ENCODE results near the gene LRRC26.

The LRRC26 gene

DNA sequence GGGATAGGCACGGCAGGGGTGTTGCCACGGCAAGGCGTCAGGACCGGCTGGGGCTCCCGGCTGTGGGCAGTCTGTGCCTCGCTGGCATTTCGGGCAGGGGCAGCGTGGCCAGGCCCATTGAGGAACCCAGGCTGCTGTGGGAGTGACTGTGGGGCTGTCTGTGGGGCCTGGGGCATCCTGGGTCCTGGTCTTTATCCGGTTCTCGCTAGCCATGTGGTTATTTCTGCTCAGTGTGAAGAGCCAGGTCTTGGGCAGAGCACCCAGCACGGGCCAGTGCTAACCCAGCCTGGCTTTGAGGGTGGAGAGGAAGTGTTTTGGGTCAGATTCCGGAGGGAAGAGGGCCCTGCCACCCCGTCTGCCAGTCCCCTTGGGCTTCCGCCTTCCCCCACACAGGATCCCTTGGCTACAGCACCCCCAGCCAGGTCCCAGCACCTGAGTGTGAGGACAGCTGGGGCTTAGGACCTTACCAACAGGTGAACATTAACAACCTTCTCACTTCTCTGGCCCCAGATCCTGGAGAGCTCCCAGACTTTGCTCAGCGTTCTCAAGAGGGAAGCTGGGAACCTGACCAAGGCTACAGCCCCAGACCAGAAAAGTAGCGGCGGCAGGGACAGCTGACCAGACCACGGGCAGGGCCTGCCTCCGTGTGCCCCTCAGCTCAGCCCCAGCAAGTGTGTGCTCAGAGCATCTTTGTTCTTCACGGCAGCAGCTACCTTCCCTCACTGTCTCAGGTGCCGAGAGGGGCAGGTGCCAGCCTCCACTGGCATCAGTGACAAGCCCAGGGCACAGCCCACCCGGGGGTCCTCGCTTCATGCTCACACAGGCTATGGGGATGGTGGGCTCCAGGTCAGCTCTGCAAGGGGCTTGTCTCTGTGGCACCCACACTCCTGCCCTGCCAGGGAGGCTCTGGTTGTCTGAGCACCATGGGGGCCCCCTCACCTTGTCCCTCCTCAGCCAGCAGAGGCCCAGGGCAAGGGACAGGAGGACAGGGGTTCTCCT, 19.7 kb upstream of the LRRC26 start:
- TF ChIP-seq, protein P1, sequence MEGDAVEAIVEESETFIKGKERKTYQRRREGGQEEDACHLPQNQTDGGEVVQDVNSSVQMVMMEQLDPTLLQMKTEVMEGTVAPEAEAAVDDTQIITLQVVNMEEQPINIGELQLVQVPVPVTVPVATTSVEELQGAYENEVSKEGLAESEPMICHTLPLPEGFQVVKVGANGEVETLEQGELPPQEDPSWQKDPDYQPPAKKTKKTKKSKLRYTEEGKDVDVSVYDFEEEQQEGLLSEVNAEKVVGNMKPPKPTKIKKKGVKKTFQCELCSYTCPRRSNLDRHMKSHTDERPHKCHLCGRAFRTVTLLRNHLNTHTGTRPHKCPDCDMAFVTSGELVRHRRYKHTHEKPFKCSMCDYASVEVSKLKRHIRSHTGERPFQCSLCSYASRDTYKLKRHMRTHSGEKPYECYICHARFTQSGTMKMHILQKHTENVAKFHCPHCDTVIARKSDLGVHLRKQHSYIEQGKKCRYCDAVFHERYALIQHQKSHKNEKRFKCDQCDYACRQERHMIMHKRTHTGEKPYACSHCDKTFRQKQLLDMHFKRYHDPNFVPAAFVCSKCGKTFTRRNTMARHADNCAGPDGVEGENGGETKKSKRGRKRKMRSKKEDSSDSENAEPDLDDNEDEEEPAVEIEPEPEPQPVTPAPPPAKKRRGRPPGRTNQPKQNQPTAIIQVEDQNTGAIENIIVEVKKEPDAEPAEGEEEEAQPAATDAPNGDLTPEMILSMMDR (IDR thresholded peaks at IDR 0.05; ENCODE audit: low read depth, low read length, missing control alignments) = no peak
- peak overlapping the region; percentile 94 for H3K4me3 ChIP-seq (replicated peaks; ENCODE audit: low read depth, low read length)
- no peak for DNase-seq (ENCODE audit: extremely low read depth, low read depth)

DNA sequence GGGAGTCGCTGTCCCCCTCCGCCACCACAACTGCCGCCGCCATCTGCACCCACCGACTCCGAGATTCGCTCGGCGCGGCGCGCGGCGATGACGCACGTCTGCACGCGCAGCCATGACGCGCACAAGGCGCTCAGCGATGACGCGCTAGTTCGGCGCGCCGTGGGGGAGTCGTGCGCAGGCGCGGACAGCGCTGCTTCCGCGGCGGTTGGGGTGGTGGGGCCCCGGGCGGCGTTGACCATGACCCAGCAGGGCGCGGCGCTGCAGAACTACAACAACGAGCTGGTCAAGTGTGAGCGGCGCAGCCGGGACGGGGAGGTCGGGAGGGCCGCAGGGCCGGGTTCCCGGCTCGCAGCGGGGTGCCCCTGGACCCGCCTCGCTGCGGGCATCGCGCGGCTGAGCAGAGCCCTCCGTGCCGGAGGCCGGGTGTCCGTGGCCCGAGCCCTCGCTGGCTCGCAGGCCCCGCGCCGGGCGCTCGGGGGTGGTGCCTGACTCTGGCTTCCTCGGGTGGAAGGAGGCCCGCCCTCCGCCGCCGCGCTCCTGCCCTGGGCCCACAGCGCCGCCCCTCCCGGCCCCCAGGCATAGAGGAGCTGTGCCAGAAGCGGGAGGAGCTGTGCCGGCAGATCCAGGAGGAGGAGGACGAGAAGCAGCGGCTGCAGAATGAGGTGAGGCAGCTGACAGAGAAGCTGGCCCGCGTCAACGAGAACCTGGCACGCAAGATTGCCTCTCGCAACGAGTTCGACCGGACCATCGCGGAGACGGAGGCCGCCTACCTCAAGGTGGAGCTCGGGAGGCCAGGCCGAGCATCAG, 18.8 kb upstream of the LRRC26 start, which contains the start of the genes ANAPC2 and SSNA1:
Gene ANAPC2, minus strand, starts transcription at position 71 of the 807 bp plus-strand sequence. Its CDS starts 28 bp downstream, at position 43.
Gene SSNA1, plus strand, starts transcription at position 187 of the 807 bp plus-strand sequence. Its CDS starts 51 bp downstream, at position 238.
- TF ChIP-seq, protein P1 (IDR thresholded peaks at IDR 0.05; ENCODE audit: low read depth, low read length, missing control alignments) = peak; percentile 37
- DNase-seq (ENCODE audit: extremely low read depth, low read depth) = peak; percentile 75
- peak within 1 kb of the TSS; percentile 94 for H3K4me3 ChIP-seq (replicated peaks; ENCODE audit: low read depth, low read length)

DNA sequence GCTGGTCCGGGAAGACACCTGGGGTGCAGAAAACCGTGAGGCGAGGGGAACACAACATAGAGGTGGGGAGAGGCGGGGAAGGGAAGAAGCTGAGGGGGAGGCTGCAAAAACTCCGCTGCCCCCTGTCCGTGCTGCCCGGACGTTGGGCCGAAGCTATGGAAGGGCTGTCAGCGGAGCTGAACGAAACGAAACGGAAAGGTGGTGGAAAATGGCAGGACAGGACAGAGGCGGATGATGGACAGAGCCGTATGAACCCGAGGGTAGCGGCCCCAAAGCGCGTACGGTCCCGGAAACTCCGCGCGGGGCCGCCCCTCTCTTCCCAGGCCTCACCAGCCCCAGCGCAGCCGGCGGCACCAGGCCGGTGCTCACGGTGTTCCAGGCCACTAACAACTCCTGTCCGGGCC, 18.2 kb upstream of the LRRC26 start:
- TF ChIP-seq, protein P1 (IDR thresholded peaks at IDR 0.05; ENCODE audit: low read depth, low read length, missing control alignments) = no peak
- no peak for DNase-seq (ENCODE audit: extremely low read depth, low read depth)
- peak overlapping the region; percentile 94 for H3K4me3 ChIP-seq (replicated peaks; ENCODE audit: low read depth, low read length)

DNA sequence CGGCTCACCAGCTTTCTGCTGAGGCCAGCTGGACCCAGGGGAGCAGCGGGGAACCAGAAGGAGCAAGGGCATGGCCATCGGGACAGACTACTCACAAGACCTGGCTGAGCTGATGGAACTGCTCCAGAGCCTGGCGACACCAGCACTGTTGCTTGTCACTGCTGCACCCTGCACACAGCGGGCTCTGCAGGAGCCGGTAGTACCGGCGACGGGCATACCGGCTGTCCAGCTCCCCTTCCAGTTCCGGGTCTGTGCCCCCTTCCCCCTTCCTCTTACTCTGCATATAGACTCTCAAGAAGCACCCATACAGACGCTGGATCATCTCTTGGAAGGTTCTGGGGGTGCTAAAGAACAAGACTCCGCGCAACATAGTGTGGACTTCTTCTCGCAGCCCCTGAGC, 17.5 kb upstream of the LRRC26 start:
- TF ChIP-seq, protein P1 (IDR thresholded peaks at IDR 0.05; ENCODE audit: low read depth, low read length, missing control alignments) = no peak
- DNase-seq (ENCODE audit: extremely low read depth, low read depth) = no peak
- H3K4me3 ChIP-seq (replicated peaks; ENCODE audit: low read depth, low read length) = peak overlapping the region; percentile 94

DNA sequence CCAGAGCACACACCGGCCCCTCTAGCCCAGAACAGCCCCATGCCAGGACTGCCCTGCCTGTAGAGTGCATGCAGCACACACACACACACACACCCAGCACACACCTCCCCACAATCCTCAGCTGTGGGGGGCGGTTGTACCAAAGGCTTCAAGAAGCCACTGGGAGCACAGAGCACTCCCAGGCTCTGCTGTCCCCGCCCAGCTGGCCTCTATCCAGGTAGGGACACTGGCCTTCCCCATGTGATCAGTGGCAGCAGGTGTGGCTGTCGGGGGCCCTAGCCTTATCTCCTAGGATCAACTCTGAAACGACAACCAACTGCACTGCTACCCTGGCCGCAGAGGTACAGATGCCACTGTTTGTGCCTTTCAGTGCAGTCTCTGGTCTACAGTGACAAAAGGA, 16.5 kb upstream of the LRRC26 start:
- TF ChIP-seq, protein P1 (IDR thresholded peaks at IDR 0.05; ENCODE audit: low read depth, low read length, missing control alignments) = no peak
- DNase-seq (ENCODE audit: extremely low read depth, low read depth) = no peak
- no peak overlapping the region for H3K4me3 ChIP-seq (replicated peaks; ENCODE audit: low read depth, low read length)

DNA sequence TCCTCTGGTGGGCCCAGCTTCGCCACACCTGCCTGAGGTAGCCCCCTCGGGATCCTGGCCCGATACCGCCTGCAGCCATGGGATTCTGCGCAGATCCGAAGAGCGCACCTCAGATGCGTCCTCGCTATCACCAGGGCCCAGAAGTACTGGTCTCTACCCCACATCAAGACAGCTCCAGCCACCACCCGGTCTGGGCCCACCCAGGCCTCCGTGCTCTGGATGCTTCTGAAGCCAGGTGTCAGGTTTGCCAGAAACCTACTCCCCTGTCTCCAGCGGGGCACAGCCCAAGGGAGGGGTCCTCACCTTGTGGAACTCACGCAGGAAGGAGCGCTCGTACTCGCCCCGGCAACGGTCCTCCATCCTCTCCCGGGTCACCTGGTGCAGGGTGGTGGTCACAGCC, 16.1 kb upstream of the LRRC26 start:
- DNase-seq (ENCODE audit: extremely low read depth, low read depth) = no peak
- H3K4me3 ChIP-seq (replicated peaks; ENCODE audit: low read depth, low read length) = no peak overlapping the region
- TF ChIP-seq, protein P1 (IDR thresholded peaks at IDR 0.05; ENCODE audit: low read depth, low read length, missing control alignments) = no peak
